Stimulated activated CD4-positive, alpha-beta T cell treated with anti-CD3 and anti-CD28 coated beads, Interleukin-2, amount 100 ng/mL, for 24 hours (primary cell): ENCODE data around the gene KLHL22.
A peak's percentile ranks its signal among the peaks of the same experiment; 100 is the strongest.
"Not testable (repeated sequence)": the region's sequence is repeated elsewhere in the genome, so short reads cannot be mapped to it uniquely, and the experiment has no call there.

Experiments used
- DNase-seq, 2 donors: peaks; one replicate each; pipeline ENCODE4 v3.0.0-alpha.2; 2020

KLHL22 gene

DNA sequence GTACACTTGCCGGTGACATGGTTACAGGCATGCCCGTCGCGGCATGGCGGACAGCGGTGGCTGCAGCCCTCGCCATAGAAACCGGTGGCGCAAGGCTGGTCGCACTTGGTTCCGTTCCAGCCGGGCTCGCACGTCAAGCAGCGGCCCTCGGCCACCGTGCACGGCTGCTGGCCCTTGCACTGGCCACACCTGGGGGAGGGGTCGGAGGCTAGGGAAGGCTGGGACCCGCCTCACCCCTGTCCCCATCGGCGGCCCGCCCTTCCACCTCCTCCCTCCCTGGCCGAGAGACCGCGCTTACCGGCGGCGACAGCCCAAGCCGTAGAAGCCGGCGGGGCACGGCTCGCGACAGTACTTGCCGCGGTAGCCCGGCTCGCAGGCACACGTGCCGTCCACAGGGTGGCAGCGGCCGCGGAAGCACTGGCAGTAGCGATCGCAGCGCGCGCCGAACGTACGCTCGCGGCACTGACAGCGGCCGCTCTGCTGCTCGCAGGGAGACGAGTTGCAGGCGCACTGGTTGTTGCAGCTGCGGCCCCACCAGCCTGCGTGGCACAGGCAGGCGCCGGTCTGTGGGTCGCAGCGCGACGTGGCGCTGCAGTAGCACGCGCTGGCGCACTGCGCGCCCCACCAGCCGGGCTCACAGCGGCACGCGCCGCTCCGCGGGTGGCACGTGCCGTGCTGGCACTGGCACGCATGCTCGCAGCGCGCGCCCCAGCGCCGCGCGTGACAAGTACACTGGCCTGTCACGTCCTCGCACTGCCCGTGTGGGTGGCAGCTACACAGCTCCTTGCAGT, 64.7 kb downstream of the KLHL22 start:
- DNase-seq: peak; percentile 57 to 71

GRCh38 chr22:20430101-20430719, 65.4 kb downstream of the KLHL22 start:
- peak in 1 of 2 donors; percentile 32 for DNase-seq

- peak; percentile 78 to 85 for DNase-seq
Observed at GRCh38 chr22:20429254-20430100, 66.1 kb downstream of the KLHL22 start.

DNA sequence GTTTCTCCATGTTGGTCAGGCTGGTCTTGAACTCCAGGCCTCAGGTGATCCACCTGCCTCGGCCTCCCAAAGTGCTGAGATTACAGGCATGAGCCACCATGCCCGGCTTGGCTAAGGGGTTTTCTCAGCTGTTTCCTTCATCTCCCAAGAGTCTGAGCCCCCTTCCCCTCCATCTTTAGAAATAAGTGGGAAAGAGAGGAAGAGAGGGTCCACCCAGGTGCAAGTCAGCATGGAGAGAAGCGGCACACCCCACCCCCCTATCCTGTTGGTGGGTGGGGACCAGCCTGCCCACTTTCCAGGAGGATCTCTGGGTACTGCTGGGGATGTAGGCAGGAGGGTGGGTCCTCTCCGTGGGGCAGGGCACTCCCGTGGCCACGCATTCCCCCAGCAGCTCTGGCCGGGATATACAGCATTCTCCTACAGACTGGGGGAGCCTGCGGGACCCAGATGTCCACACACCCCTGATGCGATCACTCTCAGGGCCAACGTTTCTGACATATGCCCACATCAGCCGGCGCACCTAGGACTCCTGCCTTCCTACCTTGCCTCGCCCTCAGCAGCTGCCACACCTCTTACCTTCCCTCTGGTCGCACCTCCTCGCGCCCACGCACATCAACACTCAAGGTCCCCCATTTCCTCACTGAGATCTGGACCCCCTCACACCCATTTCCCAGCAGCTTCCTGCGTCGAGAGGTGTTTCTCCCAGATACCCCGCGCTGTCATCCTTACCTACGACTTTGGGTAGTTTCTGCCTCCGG, 66.9 kb downstream of the KLHL22 start:
- DNase-seq: no peak

DNA sequence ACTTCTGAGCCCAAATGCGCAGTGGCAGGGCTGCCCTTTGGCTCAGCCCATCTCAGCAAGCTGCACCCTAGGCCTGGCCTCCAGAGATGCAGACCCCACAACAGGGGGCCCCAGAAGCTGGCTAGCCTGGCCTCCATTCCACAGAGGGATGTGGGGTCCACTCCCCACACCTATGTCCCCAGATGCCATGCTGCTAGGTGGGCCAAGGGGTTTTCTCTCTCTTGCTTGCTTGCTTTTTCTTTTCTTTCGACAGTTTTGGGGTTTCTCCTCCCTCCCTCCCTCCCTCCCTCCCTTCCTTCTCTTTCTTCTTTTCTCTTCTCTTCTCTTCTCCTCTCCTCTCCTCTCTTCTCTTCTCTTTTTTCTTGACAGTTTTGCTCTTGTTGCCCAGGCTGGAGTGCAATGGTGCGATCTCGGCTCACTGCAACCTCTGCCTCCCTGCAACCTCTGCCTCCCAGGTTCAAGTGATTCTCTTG, 67.6 kb downstream of the KLHL22 start:
- DNase-seq: no peak

DNA sequence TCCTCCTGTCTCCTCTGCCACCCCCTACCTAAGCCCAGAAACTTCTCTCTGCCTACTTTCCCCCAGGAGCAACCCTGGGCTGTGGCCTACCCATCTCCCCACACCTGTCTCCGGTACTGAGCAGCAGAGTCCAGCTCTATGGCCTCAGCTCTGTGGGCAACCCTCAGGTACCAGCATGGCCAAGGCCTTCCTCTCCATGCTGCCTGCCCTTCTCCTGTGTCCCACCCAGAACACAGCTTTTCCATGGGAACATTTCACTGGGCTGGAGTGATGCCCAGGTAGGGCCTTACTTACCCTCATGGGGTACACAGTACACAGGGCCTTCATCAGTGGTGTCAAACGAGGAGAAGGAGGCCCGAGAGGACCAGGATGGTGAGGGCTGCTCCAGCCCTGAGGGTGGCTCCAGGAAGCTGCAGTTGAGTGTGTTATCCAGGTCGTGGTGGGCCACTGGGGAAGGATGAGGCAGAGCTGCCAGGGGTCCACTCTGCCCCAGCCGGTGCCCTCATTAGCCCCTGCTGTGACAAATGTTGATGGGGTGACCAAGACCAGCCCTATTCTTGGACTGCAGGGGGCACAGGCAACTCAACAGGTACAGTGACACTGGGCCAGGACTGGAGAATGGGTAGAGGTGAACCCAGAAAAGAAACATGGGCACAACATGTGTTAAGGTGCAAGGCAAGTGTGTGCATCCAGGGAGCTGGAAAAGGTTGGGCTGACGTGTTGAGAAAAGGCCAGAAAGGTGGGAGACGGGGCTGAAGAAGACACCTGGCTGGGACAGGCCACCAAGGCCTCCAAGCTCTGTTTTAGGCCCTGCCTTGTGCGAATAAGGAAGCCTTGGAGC, 68.3 kb downstream of the KLHL22 start:
- DNase-seq: no peak

- DNase-seq: no peak
Observed at GRCh38 chr22:20426259-20426615, 69.4 kb downstream of the KLHL22 start.

GRCh38 chr22:20425566-20426258, 69.9 kb downstream of the KLHL22 start:
- DNase-seq: no peak

- peak in 1 of 2 donors; percentile 37 for DNase-seq
Observed at GRCh38 chr22:20424932-20425565, 70.5 kb downstream of the KLHL22 start.

DNA sequence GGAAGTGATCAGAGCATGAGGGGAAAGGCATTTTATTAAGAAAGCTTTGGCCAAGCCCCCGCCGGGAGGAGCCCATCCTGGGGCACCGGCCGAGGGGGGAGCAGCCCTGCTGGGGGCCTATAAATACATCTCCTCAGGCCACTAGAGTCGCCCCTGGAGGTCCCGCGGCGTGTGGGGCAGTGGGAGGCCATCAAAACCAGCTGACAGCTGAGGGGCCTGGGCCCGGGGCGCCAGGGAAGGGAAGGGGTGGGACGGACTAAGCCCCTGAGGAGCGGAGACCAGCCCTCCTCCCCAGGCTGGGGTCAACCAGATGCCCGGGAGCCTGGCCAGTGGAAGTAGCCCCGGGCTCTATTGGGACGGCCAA, 71.0 kb downstream of the KLHL22 start:
- DNase-seq: no peak

- DNase-seq: no peak
Observed at GRCh38 chr22:20423906-20424551, 71.6 kb downstream of the KLHL22 start.

GRCh38 chr22:20423008-20423905, 72.3 kb downstream of the KLHL22 start:
- DNase-seq: no peak

DNA sequence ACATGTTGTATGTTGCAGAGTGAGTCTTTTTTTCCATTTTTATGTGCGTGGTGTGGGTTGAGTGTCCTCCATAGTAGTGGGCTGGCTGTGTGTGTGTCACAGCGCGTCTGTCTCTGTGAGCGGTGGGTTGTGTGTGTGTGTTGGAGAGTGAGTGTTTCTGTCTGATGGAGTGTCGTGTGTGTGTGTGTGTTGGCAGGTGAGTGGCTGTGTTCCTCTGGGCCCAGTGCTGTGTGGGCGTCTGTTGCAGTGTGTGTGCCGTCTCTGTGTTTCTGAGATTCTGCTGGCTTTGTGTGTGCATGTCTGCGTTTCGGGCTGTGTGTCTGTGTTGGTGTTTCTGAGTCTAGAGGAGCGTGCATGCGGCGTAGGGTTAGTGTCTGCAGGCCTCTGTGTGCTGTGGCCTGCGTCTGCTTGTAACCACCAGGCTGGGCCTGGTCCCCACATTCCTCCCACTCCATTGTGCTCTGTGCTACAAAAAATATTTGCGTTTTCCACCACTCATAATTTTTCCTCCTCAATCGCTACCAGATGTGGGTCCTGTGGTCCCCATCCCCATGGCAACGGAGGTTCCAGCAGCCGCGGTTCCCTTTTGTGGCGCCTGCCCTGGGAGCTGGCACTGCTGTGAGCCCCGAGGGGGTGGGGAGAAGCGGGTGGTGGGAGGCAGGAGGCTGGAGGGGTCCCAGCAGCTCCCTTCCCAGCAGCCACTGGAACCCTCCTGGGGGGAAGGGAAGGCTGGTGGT, 73.2 kb downstream of the KLHL22 start:
- no peak for DNase-seq

DNA sequence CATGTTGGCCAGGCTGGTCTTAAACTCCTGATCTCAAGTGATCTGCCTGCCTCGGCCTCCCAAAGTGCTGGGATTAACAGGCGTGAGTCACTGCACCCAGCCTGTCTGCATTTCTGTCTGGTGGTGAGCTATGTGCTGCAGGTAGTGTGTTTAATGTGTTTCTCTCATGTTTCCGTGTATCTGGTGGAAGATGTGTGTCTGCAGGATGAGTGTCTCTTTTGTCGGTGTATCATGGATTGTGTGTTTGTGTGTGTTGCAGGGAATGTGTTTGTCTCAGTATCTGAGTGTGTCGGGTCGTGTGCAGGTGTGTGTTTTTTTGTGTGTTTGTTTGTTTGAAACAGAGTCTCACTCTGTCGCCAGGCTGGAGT, 74.1 kb downstream of the KLHL22 start:
- DNase-seq: no peak

GRCh38 chr22:20420157-20420842, 75.3 kb downstream of the KLHL22 start:
- no peak for DNase-seq

DNA sequence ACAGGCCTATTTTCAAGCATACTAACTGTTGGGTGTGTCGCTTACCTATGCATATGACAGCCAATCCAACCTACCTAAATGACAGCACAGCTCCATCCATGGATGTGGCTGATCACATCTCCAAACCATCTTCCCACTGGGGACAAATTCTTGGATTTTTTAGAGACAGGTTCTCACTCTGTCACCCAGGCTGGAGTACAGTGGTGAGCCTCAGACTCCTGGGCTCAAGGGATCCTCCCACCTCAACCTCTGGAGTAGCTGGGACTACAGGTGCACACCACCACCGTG, 76.0 kb downstream of the KLHL22 start:
- DNase-seq: no peak

DNA sequence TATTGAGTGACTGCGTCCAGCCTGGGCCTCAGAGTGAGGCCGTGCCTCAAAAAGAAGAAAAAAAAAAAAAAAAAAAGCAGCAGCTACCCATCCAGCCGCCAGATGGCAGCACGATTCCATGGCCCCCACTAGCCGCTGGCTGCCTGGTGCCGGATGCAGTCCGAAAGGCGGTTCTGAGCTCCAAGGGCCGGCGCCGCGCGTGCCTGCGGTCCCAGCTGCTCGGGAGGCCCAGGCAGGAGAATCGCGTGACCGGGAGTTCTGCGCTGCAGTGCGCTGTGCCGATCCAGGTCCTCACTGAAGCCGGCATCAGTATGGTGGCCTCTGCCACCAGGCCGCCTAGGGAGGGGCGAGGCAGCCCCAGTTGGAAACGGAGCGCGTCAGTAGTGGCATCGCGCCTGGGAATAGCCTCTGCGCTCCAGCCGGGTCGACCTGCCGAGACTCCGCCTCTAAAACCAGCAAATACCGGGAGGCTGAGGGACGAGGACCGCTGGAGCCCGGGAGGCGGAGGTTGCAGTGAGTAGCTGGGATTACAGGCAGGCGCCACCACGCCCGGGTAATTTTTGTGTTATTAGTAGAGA, 77.3 kb downstream of the KLHL22 start:
- DNase-seq: peak; percentile 74 to 77

DNA sequence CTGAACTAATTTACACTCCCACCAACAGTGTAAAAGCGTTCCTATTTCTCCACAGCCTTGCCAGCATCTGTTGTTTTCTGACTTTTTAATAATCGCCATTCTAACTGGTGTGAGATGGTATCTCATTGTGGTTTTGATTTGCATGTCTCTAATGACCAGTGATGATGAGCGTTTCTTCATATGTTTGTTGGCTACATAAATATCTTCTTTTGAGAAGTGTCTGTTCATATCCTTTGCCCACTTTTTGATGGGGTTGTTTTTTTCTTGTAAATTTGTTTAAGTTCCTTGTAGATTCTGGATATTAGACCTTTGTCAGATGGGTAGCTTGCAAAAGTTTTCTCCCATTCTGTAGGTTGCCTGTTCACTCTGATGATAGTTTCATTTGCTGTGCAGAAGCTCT, 79.9 kb downstream of the KLHL22 start:
- DNase-seq: not testable (repeated sequence)
